SJSA1 (cell line): Measurements from ENCODE around the gene SOS2. TPM values are rescaled to one million over a fixed set of nuclear protein-coding genes. Genes with fewer than 3 reads are reported as not detected.
A peak's percentile ranks its signal among the peaks of the same experiment; 100 is the strongest.

Experiments
- DNase-seq, 2 experiments: peaks; one replicate each; pipeline ENCODE4 v3.0.0-alpha.2; 2015 to 2020; ENCODE audit warnings: low spot score in 2 of 2, low read depth in 1 of 2
- H3K27ac ChIP-seq: fragments of 250-450 bp; sonication (Bioruptor Pico); 2 replicates; pipeline ENCODE4 v1.5.1; 2020; ENCODE audit warnings: mild to moderate bottlenecking, moderate library complexity
- H3K27me3 ChIP-seq: fragments of 250-450 bp; sonication (Bioruptor Pico); replicated peaks from 2 replicates; pipeline ENCODE4 v1.5.1; 2020; ENCODE audit warnings: mild to moderate bottlenecking, moderate library complexity
- H3K36me3 ChIP-seq: fragments of 250-450 bp; sonication (Bioruptor Pico); 2 replicates; pipeline ENCODE4 v1.5.1; 2020; ENCODE audit warnings: mild to moderate bottlenecking
- H3K4me1 ChIP-seq: fragments of 250-450 bp; sonication (Bioruptor Pico); replicated peaks from 2 replicates; pipeline ENCODE4 v1.6.1; 2021; ENCODE audit warnings: mild to moderate bottlenecking
- H3K4me3 ChIP-seq: fragments of 250-450 bp; sonication (Bioruptor Pico); 2 replicates; pipeline ENCODE4 v1.5.1; 2020; ENCODE audit warnings: mild to moderate bottlenecking
- H3K9me3 ChIP-seq: fragments of 250-450 bp; sonication (Bioruptor Pico); replicated peaks from 2 replicates; pipeline ENCODE4 v1.5.1; 2020; ENCODE audit warnings: mild to moderate bottlenecking
- total RNA-seq: library from RNA; depleted of rRNA; stranded (reverse); fragments of >200 nt; shearing (Covaris generic); gene quantifications from 2 replicates; pipeline ENCODE4 v1.2.3, GENCODE V29; 2014

SOS2 gene
- total RNA-seq, 1 experiment from 2014 or later, result 16.2 TPM

DNA sequence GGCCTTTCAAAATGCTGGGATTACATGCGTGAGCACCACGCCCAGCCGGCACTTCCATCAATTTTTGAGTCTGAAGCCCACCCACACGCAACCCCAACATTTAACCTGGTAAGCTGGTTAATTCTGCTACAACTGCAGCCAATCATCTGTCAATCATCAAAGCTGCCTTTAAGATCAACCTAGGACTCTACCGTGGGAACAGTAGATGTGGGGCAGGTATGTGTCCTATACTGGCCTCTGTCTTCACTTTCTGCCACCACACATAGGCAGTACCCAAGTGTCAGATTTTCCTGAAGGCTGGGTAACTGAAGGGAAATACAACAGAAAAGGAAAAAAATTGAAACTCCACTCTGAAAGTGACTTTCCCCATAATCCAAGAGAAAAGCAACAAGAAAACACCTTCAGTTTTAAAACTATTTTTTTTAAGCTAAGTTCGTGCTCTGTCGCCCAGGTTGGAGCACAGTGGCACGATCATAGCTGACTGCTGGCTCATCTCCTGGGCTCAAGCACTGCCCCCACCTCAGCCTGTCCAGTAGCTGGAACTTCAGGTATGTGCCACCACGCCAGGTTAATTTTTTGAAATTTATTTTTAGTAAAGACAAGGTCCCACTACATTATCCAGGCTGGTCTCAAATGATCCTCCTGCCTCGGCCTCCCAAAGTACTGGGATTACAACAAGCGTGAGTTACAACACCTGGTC lies 137.2 kb downstream of the SOS2 start:
- no peak for DNase-seq
- Histone ChIP-seq H3K27me3 (no peaks in the 10 kb centered on the region), H3K9me3 (no peaks in the 10 kb centered on the region)

DNA sequence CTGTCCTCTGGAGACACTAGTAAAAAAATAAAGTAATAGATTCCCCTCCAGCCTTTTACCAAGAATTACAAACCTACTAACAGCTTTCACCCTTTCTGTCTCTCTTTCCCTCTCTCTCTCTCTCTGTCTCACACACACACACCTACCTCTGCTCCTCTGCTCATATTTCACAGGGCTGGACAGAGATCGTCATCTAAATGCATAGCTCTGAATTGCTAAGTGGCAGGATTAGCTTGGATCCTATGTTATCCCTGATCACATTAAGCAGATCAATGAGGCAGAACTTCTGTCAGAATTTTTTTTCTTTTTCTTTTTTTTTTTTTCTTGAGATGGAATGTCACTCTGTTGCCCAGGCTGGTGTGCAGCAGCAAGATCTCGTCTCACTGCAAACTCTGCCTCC lies 137.9 kb downstream of the SOS2 start:
- no peaks in the 10 kb centered on the region for H3K27me3 ChIP-seq
- no peak for DNase-seq
- H3K36me3 ChIP-seq, result no peaks in the 10 kb centered on the region
- H3K4me1 ChIP-seq, result no peaks in the 10 kb centered on the region
- H3K27ac ChIP-seq, result no peak overlapping the region
- no peak overlapping the region for H3K4me3 ChIP-seq
- no peaks in the 10 kb centered on the region for H3K9me3 ChIP-seq

More for the DNA sequence above, 137.2 kb downstream of the SOS2 start:
- Histone ChIP-seq H3K27ac (no peak overlapping the region), H3K4me1 (no peaks in the 10 kb centered on the region), H3K36me3 (no peaks in the 10 kb centered on the region), H3K4me3 (no peak overlapping the region)

DNA sequence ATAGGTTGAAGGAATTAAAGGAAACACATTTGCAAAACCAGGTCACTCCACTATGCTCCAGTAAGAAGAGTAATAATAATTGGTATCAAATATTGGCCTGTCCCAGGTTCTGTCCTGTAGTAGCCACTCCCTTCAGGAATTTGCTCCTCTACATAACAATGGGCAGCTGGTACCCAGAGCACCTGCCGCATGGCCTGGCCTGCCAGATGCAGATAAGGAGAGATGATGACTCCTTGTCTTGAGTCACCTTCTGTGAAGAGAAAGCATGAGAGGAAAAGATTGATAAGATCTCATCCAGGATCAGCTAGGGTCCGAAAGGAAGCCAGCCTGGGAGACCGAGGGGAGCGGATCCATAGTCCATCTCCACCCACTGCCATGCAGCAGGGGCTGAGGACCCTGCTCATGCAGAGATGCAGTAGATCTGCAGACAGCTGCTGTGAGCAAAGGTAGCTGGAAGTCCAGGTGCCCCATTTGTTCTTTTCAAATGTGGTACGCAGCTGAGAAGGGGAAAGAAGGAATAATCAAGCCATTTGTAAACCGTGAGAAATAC lies 139.3 kb downstream of the SOS2 start:
- no peak overlapping the region for H3K27ac ChIP-seq
- H3K4me1 ChIP-seq, result no peaks in the 10 kb centered on the region
- no peak for DNase-seq
- no peaks in the 10 kb centered on the region for H3K9me3 ChIP-seq
- H3K27me3 ChIP-seq, result no peaks in the 10 kb centered on the region
- no peak overlapping the region for H3K4me3 ChIP-seq
- H3K36me3 ChIP-seq, result no peaks in the 10 kb centered on the region

DNA sequence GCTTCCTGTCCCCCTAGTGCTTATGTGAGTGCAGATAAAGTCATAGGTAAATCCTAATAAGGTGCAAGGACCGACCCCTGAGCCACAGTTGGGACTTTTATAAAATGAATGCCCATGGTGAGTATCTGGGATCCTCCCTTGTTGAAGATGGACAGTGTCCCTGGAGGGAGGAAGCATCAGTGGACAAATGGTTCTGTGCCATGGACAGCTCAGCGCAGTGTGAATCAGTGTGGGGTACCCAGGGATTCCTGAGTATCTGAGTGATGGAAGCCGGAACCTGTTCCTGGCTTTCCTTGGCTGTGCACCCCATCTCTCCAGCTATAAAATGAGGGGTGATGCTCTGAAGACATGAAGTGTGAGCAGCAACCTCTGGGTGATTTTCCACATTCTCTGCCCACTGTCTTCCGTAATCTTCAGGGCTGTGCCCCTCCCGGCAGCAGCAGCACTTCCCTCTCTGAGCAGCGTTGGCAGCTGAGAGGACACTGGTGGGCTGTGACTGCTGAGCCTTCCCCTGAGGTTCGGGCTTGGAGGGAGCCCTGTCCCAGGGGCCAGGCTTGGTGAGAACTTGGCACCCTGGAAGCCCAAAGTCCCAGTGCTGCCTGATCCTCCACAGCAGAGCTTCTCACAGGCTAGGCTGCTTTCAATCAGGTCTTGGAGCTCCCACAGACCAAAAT lies 140.0 kb downstream of the SOS2 start:
- H3K27ac ChIP-seq, result no peak overlapping the region
- H3K4me3 ChIP-seq, result no peak overlapping the region
- no peak for DNase-seq
- no peaks in the 10 kb centered on the region for H3K36me3 ChIP-seq
- H3K9me3 ChIP-seq, result no peaks in the 10 kb centered on the region
- H3K27me3 ChIP-seq, result no peaks in the 10 kb centered on the region
- H3K4me1 ChIP-seq, result no peaks in the 10 kb centered on the region

DNA sequence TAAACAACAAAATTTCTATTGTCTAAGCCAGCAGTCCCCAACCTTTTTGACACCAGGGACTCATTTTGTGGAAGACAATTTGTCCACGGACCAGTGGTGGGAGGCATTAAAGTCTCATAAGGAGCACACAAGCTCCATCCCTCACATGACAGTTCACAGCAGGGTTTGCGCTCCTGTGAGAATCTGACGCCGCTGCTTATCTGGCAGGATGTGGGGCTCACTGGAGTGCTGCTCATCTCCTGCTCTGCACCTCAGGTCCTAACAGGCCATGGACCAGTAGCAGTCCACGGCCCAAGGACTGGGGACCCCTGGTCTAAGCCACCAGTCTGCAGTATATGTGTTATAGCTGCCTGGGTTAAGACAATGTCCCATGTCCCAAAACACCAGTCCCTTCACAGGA lies 142.2 kb downstream of the SOS2 start:
- no peaks in the 10 kb centered on the region for H3K27me3 ChIP-seq
- no peaks in the 10 kb centered on the region for H3K36me3 ChIP-seq
- no peak for DNase-seq
- H3K4me3 ChIP-seq, result no peak overlapping the region
- H3K9me3 ChIP-seq, result no peaks in the 10 kb centered on the region
- no peaks in the 10 kb centered on the region for H3K4me1 ChIP-seq
- no peak overlapping the region for H3K27ac ChIP-seq

DNA sequence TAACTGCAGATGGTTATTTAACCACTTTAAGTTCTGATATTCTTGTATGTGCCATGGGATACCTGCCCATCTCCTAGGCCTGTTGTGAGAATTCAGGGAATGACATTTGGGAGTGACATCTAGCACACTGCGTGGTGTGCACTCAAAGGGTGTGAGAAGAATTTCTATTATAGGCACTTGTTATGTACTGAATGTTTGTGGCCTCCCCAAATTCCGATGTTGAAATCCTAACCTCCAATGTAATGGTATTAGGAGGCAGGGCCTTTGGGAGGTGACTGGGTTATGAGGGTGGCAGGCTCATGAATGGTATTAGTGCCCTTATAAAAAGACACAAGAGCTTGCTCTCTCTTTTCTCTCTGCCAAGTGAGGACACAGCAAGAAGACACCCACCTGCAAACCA lies 142.6 kb downstream of the SOS2 start:
- DNase-seq, result no peak
- H3K4me3 ChIP-seq, result no peak overlapping the region
- no peaks in the 10 kb centered on the region for H3K27me3 ChIP-seq
- no peak overlapping the region for H3K27ac ChIP-seq
- H3K36me3 ChIP-seq, result no peaks in the 10 kb centered on the region
- peaks cover 1% of the 10 kb centered on the region; the same call in 1 of the 2 replicates for H3K4me1 ChIP-seq
- no peaks in the 10 kb centered on the region for H3K9me3 ChIP-seq

DNA sequence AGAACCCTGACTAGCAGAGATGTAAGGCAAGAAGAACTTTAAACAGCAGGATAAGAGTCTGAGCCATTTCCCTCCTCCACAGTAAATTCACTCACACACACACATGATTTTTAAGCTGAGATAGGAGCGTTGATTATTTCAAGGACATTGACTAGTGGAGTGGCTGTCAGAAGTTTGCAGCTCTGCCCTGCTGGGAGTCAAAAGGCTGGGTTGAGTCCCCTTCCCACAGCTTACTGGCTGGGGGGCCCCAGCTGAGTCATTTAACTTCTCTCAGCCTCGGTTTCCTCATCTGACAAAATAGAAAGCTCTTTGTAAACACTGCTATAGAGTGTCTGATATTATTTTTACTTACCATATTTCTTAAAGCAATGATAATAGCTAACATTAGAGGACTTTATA lies 143.3 kb downstream of the SOS2 start:
- no peak overlapping the region for H3K4me3 ChIP-seq
- no peaks in the 10 kb centered on the region for H3K36me3 ChIP-seq
- no peaks in the 10 kb centered on the region for H3K27me3 ChIP-seq
- H3K9me3 ChIP-seq, result no peaks in the 10 kb centered on the region
- peaks cover 6% of the 10 kb centered on the region; the same call in 1 of the 2 replicates for H3K4me1 ChIP-seq
- DNase-seq, result no peak
- H3K27ac ChIP-seq, result no peak overlapping the region

DNA sequence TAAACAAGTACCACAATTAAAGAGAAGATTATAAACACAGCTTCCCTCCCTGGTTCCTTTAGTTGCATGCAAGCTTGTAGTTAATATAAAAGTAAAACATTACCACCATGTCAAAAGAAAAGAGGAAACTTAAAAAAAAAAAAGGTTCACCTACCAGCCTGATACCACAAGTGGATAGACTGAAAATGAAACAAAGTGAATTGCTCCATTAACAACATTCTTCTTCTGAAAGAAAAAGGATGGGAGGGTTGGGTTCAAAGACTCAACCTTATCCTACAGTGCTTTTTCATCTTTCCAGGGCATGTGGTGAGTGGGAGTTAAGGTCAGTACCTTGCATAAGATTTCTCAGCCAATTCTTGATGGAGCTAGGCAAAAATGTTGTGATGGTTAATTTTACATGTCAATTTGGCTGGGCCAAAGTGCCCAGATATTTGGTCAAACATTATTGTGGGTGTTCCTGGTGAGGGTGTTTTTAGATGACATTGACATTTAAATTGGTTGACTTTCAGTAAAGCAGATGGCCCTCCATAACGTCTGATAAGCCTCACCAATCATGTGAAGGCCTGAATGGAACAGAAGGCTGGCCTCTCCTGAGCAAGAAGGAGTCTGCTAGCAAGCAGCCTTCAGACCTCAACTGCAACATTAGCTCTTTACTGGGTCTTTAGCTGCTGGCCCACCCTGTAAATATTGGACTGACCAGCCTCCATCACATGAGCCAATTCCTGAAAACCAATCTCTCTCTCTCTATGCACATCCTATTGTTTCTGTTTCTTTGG lies 143.8 kb downstream of the SOS2 start:
- Histone ChIP-seq H3K4me1 (peaks cover 6% of the 10 kb centered on the region; the same call in 1 of the 2 replicates), H3K4me3 (no peak overlapping the region)
- DNase-seq, result no peak

DNA sequence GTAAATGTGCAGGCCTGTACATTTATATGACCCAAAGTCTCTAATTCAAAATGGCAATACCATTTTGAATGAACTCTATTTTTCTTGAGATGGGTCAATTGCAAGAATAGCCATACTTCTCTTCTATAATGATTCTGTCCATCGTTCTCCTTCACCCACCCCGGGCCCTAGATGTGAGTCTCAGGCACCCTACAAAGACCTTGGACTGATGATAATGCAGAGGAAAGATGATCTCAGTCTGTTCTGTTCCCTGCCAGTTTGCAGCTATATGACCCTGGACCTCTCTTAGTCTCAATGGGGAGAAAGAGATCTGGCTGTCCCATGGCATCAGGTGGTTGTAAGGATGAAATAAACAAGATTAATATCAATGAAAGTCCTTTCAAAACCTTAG lies 145.1 kb downstream of the SOS2 start:
- no peak for DNase-seq
- peaks cover 6% of the 10 kb centered on the region; the same call in 1 of the 2 replicates for H3K4me1 ChIP-seq
- no peaks in the 10 kb centered on the region for H3K27me3 ChIP-seq
- no peaks in the 10 kb centered on the region for H3K36me3 ChIP-seq
- no peak overlapping the region for H3K27ac ChIP-seq
- H3K4me3 ChIP-seq, result no peak overlapping the region
- H3K9me3 ChIP-seq, result no peaks in the 10 kb centered on the region

More for the DNA sequence above, 143.8 kb downstream of the SOS2 start:
- Histone ChIP-seq H3K36me3 (no peaks in the 10 kb centered on the region), H3K27ac (no peak overlapping the region), H3K27me3 (no peaks in the 10 kb centered on the region), H3K9me3 (no peaks in the 10 kb centered on the region)

DNA sequence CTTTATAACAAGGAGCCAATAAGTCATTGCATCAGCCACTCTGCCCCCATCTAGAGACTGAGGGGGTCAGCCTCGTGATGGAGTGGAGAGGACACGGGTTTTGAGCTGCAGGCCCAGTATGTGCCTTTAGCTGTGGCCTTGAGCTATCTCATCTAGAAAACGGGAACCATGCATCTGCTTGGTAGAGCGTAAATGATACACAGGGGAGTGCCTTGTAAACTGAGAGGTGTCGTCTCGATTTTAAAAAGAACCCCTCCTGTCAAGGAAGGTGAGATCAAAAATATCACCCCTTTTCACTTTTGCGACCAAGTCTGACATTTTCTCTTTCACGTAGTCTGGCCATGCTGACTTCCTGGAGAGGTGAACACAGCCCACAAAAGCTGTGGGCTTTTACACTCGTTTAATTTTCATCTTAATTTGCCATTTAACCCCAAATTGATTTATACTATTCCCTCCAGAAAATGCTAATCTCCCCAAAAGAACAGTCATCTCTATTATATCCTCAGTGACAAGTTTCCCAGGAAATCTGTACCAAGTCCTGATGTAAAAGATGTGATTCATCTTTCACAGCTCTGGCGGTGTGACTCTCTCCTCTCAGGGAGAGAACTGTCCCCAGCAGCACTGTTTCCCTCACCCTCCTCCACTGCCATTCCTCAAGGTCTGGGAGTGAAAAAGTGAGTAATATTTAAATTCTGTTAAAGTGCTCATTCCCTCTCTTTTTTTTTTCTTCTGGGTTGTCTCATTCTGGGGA lies 145.6 kb downstream of the SOS2 start:
- Histone ChIP-seq H3K27me3 (no peaks in the 10 kb centered on the region), H3K4me1 (peaks cover 6% of the 10 kb centered on the region; the same call in 1 of the 2 replicates), H3K9me3 (no peaks in the 10 kb centered on the region), H3K4me3 (no peak overlapping the region), H3K36me3 (no peaks in the 10 kb centered on the region), H3K27ac (no peak overlapping the region)
- DNase-seq, result peak in 1 of 2 experiments; percentile 17

DNA sequence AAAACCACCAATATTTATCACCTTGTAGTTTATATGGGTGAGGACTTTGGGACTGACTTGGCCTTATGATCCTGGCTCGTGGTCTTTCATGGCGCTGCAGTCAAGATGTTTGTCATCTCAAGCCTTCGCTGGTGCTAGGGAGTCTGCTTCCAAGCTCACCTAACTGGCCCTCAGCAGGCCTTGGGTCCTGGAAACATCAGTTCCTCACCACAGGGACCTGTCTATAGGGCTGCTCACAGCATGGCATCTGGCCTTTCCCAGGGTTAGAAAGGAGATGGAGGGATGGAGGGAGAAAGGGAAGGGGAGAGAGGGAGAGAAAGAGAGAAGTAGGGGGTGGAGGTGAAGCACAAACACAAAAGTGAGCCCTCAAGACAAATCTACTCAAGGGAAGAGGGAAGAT lies 146.7 kb downstream of the SOS2 start:
- H3K4me3 ChIP-seq, result no peak overlapping the region
- H3K4me1 ChIP-seq, result peaks cover 6% of the 10 kb centered on the region; the same call in 1 of the 2 replicates
- no peaks in the 10 kb centered on the region for H3K9me3 ChIP-seq
- H3K36me3 ChIP-seq, result no peaks in the 10 kb centered on the region
- no peak for DNase-seq
- H3K27me3 ChIP-seq, result no peaks in the 10 kb centered on the region
- no peak overlapping the region for H3K27ac ChIP-seq

DNA sequence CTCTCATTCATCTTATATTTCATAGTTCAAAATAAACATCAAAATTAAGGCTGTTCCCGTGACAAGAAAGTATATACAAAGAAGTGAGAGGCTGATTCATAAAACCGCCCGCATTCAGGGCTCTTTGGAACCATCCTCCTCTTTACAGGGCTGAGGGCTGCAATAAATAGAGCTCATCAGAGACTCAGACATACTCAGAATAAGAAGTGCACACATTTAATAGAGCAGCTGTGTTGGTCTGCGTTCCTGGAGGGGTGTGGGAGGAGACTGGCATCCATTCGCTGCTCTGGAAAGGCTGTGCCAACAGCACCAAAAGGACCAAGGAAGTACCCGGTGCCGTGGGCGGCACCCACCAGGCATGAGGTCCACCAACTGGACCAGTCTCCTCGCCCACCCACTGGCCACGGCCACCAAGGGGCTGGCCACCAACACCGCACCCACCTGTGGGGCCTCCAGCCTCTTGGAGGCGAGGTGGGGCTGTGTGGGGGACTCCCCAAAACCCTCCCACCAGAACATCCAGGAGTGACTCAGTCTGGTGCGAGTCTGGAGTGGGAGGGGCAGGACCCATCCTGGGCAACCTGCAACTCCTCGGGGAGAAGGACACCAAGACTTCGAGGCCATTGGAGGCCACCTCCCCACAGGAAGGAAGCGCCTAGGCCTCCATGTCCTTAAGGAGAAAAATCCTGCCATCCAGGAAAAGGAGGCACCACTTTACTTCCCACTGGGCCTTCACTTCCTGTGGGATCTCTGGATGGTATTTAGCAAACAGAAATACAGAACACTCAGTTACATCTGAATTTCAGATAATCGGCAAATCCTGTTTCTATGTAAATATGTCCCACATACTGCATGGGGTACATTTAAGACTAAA lies 147.7 kb downstream of the SOS2 start:
- H3K36me3 ChIP-seq, result no peaks in the 10 kb centered on the region
- no peak overlapping the region for H3K4me3 ChIP-seq
- H3K27ac ChIP-seq, result no peak overlapping the region
- H3K4me1 ChIP-seq, result peaks cover 6% of the 10 kb centered on the region; the same call in 1 of the 2 replicates
- no peak for DNase-seq
- no peaks in the 10 kb centered on the region for H3K27me3 ChIP-seq
- H3K9me3 ChIP-seq, result no peaks in the 10 kb centered on the region
